ENCODE data around the gene LCK. TPM values are rescaled to one million over a fixed set of nuclear protein-coding genes. Genes with fewer than 3 reads are reported as not detected.
A peak's percentile ranks its signal among the peaks of the same experiment; 100 is the strongest.

The LCK gene
- 1 to 10 TPM; 4.2 to 6.5 (median 5.0) TPM for polyA plus RNA-seq (ENCODE audit: insufficient read length in 3 of 3)
- long read RNA-seq, donor 1: 0 reads
- long read RNA-seq, donor 2: 0 reads
- long read RNA-seq, donor 3: 0 reads
- long read RNA-seq, donor 4, partial matches to known transcripts: 0 of 2 reads
- long read RNA-seq, donor 4, other reads (novel, unspliced or antisense): 0 of 2 reads
- long read RNA-seq, donor 5: 0 reads
- long read RNA-seq, donor 6, partial matches to known transcripts: 0 of 1 reads
- long read RNA-seq, donor 6, other reads (novel, unspliced or antisense): 0 of 1 reads
- long read RNA-seq, donor 7: 0 reads
- long read RNA-seq, donor 8: 0 reads
- long read RNA-seq, donor 9: 0 reads
- long read RNA-seq, donor 10, partial matches to known transcripts: 0 of 2 reads
- long read RNA-seq, donor 10, other reads (novel, unspliced or antisense): 0 of 2 reads
- long read RNA-seq, donor 11: 0 reads
- long read RNA-seq, donor 12, partial matches to known transcripts: 0 of 2 reads
- long read RNA-seq, donor 12, other reads (novel, unspliced or antisense): 0 of 2 reads
- long read RNA-seq, donor 13: 0 reads
- long read RNA-seq, donor 14: 0 reads
- long read RNA-seq, donor 15: 0 reads
- long read RNA-seq, donor 16, partial matches to known transcripts: 0 of 1 reads
- long read RNA-seq, donor 16, other reads (novel, unspliced or antisense): 0 of 1 reads

- DNase-seq: no peak
These were observed at the start of gene LCK for GRCh38 chr1:32250893-32251716. Gene LCK, plus strand, starts transcription at chr1:32251265. Its CDS starts 23,065 bp downstream, at chr1:32274330.

GRCh38 chr1:32204943-32205361 is 46.1 kb upstream of the LCK start:
- no peak for DNase-seq

- DNase-seq: peak; percentile 92
These were observed 45.4 kb upstream of the LCK start, which contains the start of gene IQCC for GRCh38 chr1:32205401-32206370. Gene IQCC, plus strand, starts transcription at chr1:32205671. Its CDS starts 11 bp downstream, at chr1:32205682.

- no peak for DNase-seq
These were observed 42.6 kb upstream of the LCK start for GRCh38 chr1:32208469-32208868.

- DNase-seq: peak; percentile 44
These were observed 42.2 kb upstream of the LCK start, which contains the start of gene DCDC2B for GRCh38 chr1:32208891-32209328. Gene DCDC2B, plus strand, starts transcription at chr1:32209089. Its CDS starts 5 bp downstream, at chr1:32209094.

- DNase-seq: peak; percentile 42
These were observed 35.2 kb upstream of the LCK start for GRCh38 chr1:32215629-32216480.

GRCh38 chr1:32216566-32216965 is 34.5 kb upstream of the LCK start:
- no peak for DNase-seq

- no peak for DNase-seq
These were observed 32.0 kb upstream of the LCK start for GRCh38 chr1:32219022-32219421.

GRCh38 chr1:32220746-32221580 is 30.1 kb upstream of the LCK start:
- peak; percentile 48 for DNase-seq

GRCh38 chr1:32221581-32221979 is 29.5 kb upstream of the LCK start:
- DNase-seq: no peak

GRCh38 chr1:32221980-32222755 is 28.9 kb upstream of the LCK start, which contains the start of the genes EIF3I and TMEM234:
Gene EIF3I, plus strand, starts transcription at chr1:32222407. Its CDS starts 35 bp downstream, at chr1:32222442.
Gene TMEM234, minus strand, starts transcription at chr1:32222353. Its CDS starts 31 bp downstream, at chr1:32222322.
- peak; percentile 95 for DNase-seq

GRCh38 chr1:32223683-32224082 is 27.4 kb upstream of the LCK start:
- no peak for DNase-seq

- DNase-seq: no peak
These were observed 26.8 kb upstream of the LCK start for GRCh38 chr1:32224285-32224684.

GRCh38 chr1:32228771-32229170 is 22.3 kb upstream of the LCK start:
- no peak for DNase-seq

GRCh38 chr1:32231843-32232432 is 19.1 kb upstream of the LCK start:
- DNase-seq: no peak

GRCh38 chr1:32232558-32233304 is 18.3 kb upstream of the LCK start:
- no peak for DNase-seq

- no peak for DNase-seq
These were observed 16.3 kb upstream of the LCK start for GRCh38 chr1:32234792-32235191.
